GM12864 (cell line): ENCODE measurements around the gene ACTR1B.
A peak's percentile ranks its signal among the peaks of the same experiment; 100 is the strongest.

Experiments
- DNase-seq: peaks from one replicate; pipeline ENCODE4 v3.0.0-alpha.2; 2011; ENCODE audit warnings: low read depth
- H3K4me3 ChIP-seq: 2 replicates; pipeline ENCODE4 v1.5.1; 2011; ENCODE audit warnings: mild to moderate bottlenecking, low read depth, low read length, control low read depth
- CTCF ChIP-seq: IDR thresholded peaks from 2 replicates; pipeline ENCODE4 v1.5.1; 2011; ENCODE audit warnings: low read depth, mild to moderate bottlenecking, moderate library complexity, low read length, control low read depth, inconsistent platforms; ENCODE audit errors: missing control alignments

Gene ACTR1B

GRCh38 chr2:97654309-97654708 lies 9.5 kb downstream of the ACTR1B start:
- H3K4me3 ChIP-seq, result no peak overlapping the region
- no peak for TF ChIP-seq CTCF
- no peak for DNase-seq

- no peak overlapping the region for H3K4me3 ChIP-seq
- TF ChIP-seq CTCF, result no peak
- no peak for DNase-seq
Measured at GRCh38 chr2:97653874-97654273, 10.0 kb downstream of the ACTR1B start.

GRCh38 chr2:97653473-97653872 lies 10.4 kb downstream of the ACTR1B start:
- TF ChIP-seq CTCF, result no peak

GRCh38 chr2:97651114-97651513 lies 12.7 kb downstream of the ACTR1B start:
- DNase-seq, result no peak
- TF ChIP-seq CTCF, result no peak
- no peak overlapping the region for H3K4me3 ChIP-seq

More at GRCh38 chr2:97653473-97653872, 10.4 kb downstream of the ACTR1B start:
- no peak overlapping the region for H3K4me3 ChIP-seq
- DNase-seq, result no peak

GRCh38 chr2:97646977-97647376 lies 16.9 kb downstream of the ACTR1B start:
- peak overlapping the region; percentile 93 for H3K4me3 ChIP-seq
- TF ChIP-seq CTCF, result no peak
- no peak for DNase-seq

- peak within 1 kb of the TSS; percentile 93 for H3K4me3 ChIP-seq
- no peak for TF ChIP-seq CTCF
- peak; percentile 90 for DNase-seq
Measured at GRCh38 chr2:97645695-97646629, 17.9 kb downstream of the ACTR1B start, which contains the start of gene COX5B. Gene COX5B (plus strand): TSS chr2:97646062. CDS start chr2:97646087, 25 bp downstream.
